Astrocyte (in vitro differentiated cells and primary cell): ENCODE results near the gene PDCD2L.

Experiments
- CTCF ChIP-seq: IDR thresholded peaks from 2 replicates; pipeline ENCODE4 v1.5.1; 2011; ENCODE audit warnings: low read depth, mild to moderate bottlenecking, inconsistent platforms, low read length, moderate library complexity; ENCODE audit not compliant: insufficient read depth
- EZH2 ChIP-seq: IDR thresholded peaks from 2 replicates; pipeline ENCODE4 v1.6.1; 2012; ENCODE audit warnings: mild to moderate bottlenecking, low read length, inconsistent platforms; ENCODE audit not compliant: insufficient read depth

GRCh38 chr19:34368338-34368737 lies 35.9 kb upstream of the PDCD2L start:
- no peak for TF ChIP-seq EZH2
- no peak for TF ChIP-seq CTCF
